Keratinocyte (primary cell): Measurements from ENCODE around the gene CIDEC. TPM values are rescaled to one million over a fixed set of nuclear protein-coding genes. Genes with fewer than 3 reads are reported as not detected.

ENCODE experiments used
- DNase-seq: peaks from one replicate; pipeline ENCODE4 v3.0.0-alpha.2; 2011; ENCODE audit warnings: low read depth, missing footprints, low spot score
- FAIRE-seq: peaks from 2 replicates; lab custom pipeline; 2011; peaks lifted over from hg19 to GRCh38; lab: Jason Lieb, UNC
- H2AFZ ChIP-seq: 2 replicates; pipeline ENCODE4 v1.6.0; 2012; ENCODE audit warnings: low read length, control low read depth, inconsistent platforms; ENCODE audit not compliant: control insufficient read depth
- H3K27ac ChIP-seq: 2 replicates; pipeline ENCODE4 v1.5.1; 2011; ENCODE audit warnings: low read length; ENCODE audit not compliant: control insufficient read depth, insufficient read depth
- H3K27me3 ChIP-seq: 3 replicates; pipeline ENCODE4 v1.6.0; 2011; ENCODE audit warnings: low read length; ENCODE audit not compliant: control insufficient read depth, insufficient read depth; ENCODE audit errors: extremely low read depth
- H3K36me3 ChIP-seq, 2 experiments: 2 replicates in 1 of 2; 3 replicates in 1 of 2; pipeline ENCODE4 v1.5.1; 2011; ENCODE audit warnings: low read length in 2 of 2, mild to moderate bottlenecking in 1 of 2; ENCODE audit not compliant: control insufficient read depth in 2 of 2, insufficient read depth in 2 of 2; ENCODE audit errors: extremely low read depth in 1 of 2
- H3K4me1 ChIP-seq: 3 replicates; pipeline ENCODE4 v1.5.1; 2011; ENCODE audit warnings: low read length; ENCODE audit not compliant: control insufficient read depth, insufficient read depth; ENCODE audit errors: extremely low read depth
- H3K4me2 ChIP-seq: 3 replicates; pipeline ENCODE4 v1.6.0; 2011; ENCODE audit warnings: low read depth, low read length; ENCODE audit not compliant: control insufficient read depth, insufficient read depth; ENCODE audit errors: extremely low read depth
- H3K4me3 ChIP-seq, 3 experiments: fragments of 200-600 bp in 1 of 3; sonication (generic) in 1 of 3; 2 replicates in 2 of 3; 3 replicates in 1 of 3; pipeline ENCODE4 v1.5.1; 2011 to 2016; ENCODE audit warnings: low read length in 3 of 3, mild to moderate bottlenecking in 3 of 3, control low read depth in 2 of 3, inconsistent platforms in 1 of 3, low read depth in 1 of 3, mixed read lengths in 1 of 3, mixed run types in 1 of 3, moderate library complexity in 1 of 3; ENCODE audit not compliant: control insufficient read depth in 2 of 3, insufficient read depth in 2 of 3; ENCODE audit errors: extremely low read depth in 1 of 3
- H3K79me2 ChIP-seq: 2 replicates; pipeline ENCODE4 v1.6.0; 2012; ENCODE audit warnings: low read length; ENCODE audit not compliant: control insufficient read depth, insufficient read depth
- H3K9ac ChIP-seq: 3 replicates; pipeline ENCODE4 v1.6.0; 2011; ENCODE audit warnings: low read length; ENCODE audit not compliant: control insufficient read depth, insufficient read depth; ENCODE audit errors: extremely low read depth
- H3K9me1 ChIP-seq: 3 replicates; pipeline ENCODE4 v1.6.0; 2011; ENCODE audit warnings: low read length; ENCODE audit not compliant: control insufficient read depth, insufficient read depth; ENCODE audit errors: extremely low read depth
- H3K9me3 ChIP-seq: 2 replicates; pipeline ENCODE4 v1.5.1; 2012; ENCODE audit warnings: low read depth, low read length; ENCODE audit not compliant: control insufficient read depth
- H4K20me1 ChIP-seq: 3 replicates; pipeline ENCODE4 v1.6.0; 2011; ENCODE audit warnings: low read length; ENCODE audit not compliant: control insufficient read depth, insufficient read depth; ENCODE audit errors: extremely low read depth
- CTCF ChIP-seq, 3 experiments: IDR thresholded peaks in 1 of 3; conservative IDR thresholded peaks in 1 of 3; optimal IDR thresholded peaks in 1 of 3; 2 replicates in 2 of 3; 3 replicates in 1 of 3; pipeline versions ENCODE3 to v1.5.1; 2011; ENCODE audit warnings: low read length in 3 of 3, mild to moderate bottlenecking in 3 of 3, moderate library complexity in 2 of 3, control low read depth in 1 of 3, inconsistent platforms in 1 of 3; ENCODE audit not compliant: insufficient read depth in 2 of 3; ENCODE audit errors: extremely low read depth in 1 of 3
- EZH2 ChIP-seq: IDR thresholded peaks from one replicate; pipeline ENCODE4 v1.6.1; 2012; ENCODE audit warnings: inconsistent platforms, mild to moderate bottlenecking, low read length, moderate library complexity
- dilution Hi-C: fragments of 300-500 bp; cut with MboI; formaldehyde crosslinking; loops from one replicate; pipeline ENCODE4 v1.7.0; 2020; ENCODE audit warnings: low sequenced_read_pairs; ENCODE audit not compliant: extremely low pct_ligation_motif_present
- polyA plus RNA-seq, 5 experiments: library from polyadenylated mRNA; depleted of rRNA in 3 of 5; stranded (reverse) in 3 of 5; stranded (forward) in 1 of 5; unstranded in 1 of 5; fragments of >200 nt; gene quantifications; 1 replicate in 1 of 5; 2 replicates in 3 of 5; 3 replicates in 1 of 5; pipeline versions ENCODE4 v1.2.1 to v1.2.3, GENCODE V29; 2011 to 2012; ENCODE audit warnings: missing spikeins in 2 of 5, low read depth in 1 of 5, low replicate concordance in 1 of 5

CIDEC gene
- polyA plus RNA-seq, 1 donor (not counting 4 experiments of a cell fraction or from before 2014, with no cell fraction given) = not detected

DNA sequence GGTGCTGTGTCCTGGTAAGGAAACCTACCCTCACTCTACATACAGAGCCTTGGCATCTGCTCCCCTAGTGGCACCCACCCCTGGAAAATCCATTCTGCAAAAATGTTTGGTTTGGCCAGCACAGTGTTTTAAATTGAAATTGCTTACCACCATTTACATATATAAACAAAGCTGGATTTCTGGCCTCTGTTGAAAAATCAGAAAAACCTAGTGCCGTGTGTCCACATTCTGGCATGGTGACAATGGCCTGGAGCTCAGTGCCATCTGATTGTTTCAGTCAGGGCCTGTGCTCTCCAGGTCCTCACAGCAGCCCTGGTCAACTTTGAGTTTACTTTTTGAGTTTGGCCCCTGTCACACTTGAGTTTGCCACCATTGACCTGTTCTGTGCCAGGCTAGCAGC lies 34.0 kb upstream of the CIDEC start:
- no peak overlapping the region for H3K27ac ChIP-seq
- H3K9me1 ChIP-seq = no peaks in the 10 kb centered on the region
- TF ChIP-seq EZH2 (no peak), CTCF (optimal IDR thresholded peaks at IDR 0.05 in 1 of 3, IDR thresholded peaks at IDR 0.05 in 1 of 3, conservative IDR thresholded peaks at IDR 0.05 in 1 of 3; ENCODE audit: extremely low read depth in 1 of 3, insufficient read depth in 2 of 3, low read length in 3 of 3) (no peak)
- no peaks in the 10 kb centered on the region for H3K9me3 ChIP-seq
- peaks cover 10 to 11% of the 10 kb centered on the region in 2 experiments for H3K36me3 ChIP-seq
- H4K20me1 ChIP-seq = no peaks in the 10 kb centered on the region
- no peak overlapping the region for H3K4me2 ChIP-seq
- dilution Hi-C loops = no loop called here
- DNase-seq (no peak), FAIRE-seq (no peak)
- peaks cover 43% of the 10 kb centered on the region for H3K4me1 ChIP-seq
- no peak overlapping the region for H3K9ac ChIP-seq
- no peak overlapping the region for H3K4me3 ChIP-seq
- H3K79me2 ChIP-seq = no peaks in the 10 kb centered on the region
- H2AFZ ChIP-seq = no peak overlapping the region
- H3K27me3 ChIP-seq = no peaks in the 10 kb centered on the region

DNA sequence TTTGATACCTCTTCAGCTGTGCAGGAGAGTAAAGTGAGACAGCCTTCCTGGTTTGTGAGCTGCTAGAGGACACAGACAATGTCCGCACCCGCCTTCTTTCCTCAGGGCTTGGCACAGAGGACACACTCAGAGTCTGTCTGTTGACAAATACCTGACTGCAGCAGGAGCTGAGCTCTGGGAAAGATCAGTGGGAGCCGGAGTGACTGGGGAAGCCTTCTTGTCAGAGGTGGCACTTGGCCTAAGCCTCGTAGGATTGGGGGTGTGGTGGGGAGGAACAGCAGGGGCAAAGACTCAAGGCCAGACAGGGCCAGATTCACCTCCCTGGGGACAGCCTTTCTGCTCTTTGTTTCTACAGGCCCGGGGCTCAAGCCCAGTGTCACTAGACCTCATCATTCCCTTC lies 33.5 kb upstream of the CIDEC start:
- H3K79me2 ChIP-seq = no peaks in the 10 kb centered on the region
- no peak overlapping the region for H3K4me3 ChIP-seq
- H3K9ac ChIP-seq = no peak overlapping the region
- no peaks in the 10 kb centered on the region for H3K27me3 ChIP-seq
- dilution Hi-C loops = no loop called here
- TF ChIP-seq CTCF (optimal IDR thresholded peaks at IDR 0.05 in 1 of 3, IDR thresholded peaks at IDR 0.05 in 1 of 3, conservative IDR thresholded peaks at IDR 0.05 in 1 of 3; ENCODE audit: extremely low read depth in 1 of 3, insufficient read depth in 2 of 3, low read length in 3 of 3) (no peak), EZH2 (no peak)
- FAIRE-seq (no peak), DNase-seq (no peak)
- H3K9me3 ChIP-seq = no peaks in the 10 kb centered on the region
- no peaks in the 10 kb centered on the region for H3K9me1 ChIP-seq
- H3K4me2 ChIP-seq = no peak overlapping the region
- H2AFZ ChIP-seq = no peak overlapping the region
- no peak overlapping the region for H3K27ac ChIP-seq
- peaks cover 9 to 12% of the 10 kb centered on the region in 2 experiments for H3K36me3 ChIP-seq
- no peaks in the 10 kb centered on the region for H4K20me1 ChIP-seq
- peaks cover 43% of the 10 kb centered on the region for H3K4me1 ChIP-seq
